Prostate gland (tissue), 2 donors: ENCODE results near the gene SATB1.

ENCODE experiments used
- POLR2AphosphoS5 ChIP-seq: sonication (generic); formaldehyde crosslinking; IDR thresholded peaks from one replicate; pipeline ENCODE4 v1.6.1; 2017; ENCODE audit warnings: antibody characterized with exemption
- TF ChIP-seq, protein P1 (sequence below), 4 experiments: fragments of 200-600 bp in 2 of 4; fragments of 450-650 bp in 2 of 4; sonication (generic) in 2 of 4; IDR thresholded peaks; 1 replicate in 3 of 4; 2 replicates in 1 of 4; pipeline ENCODE4 v1.5.1; 2016 to 2019; ENCODE audit warnings: antibody characterized with exemption in 4 of 4, mild to moderate bottlenecking in 2 of 4, moderate library complexity in 2 of 4

- TF ChIP-seq, protein P1, sequence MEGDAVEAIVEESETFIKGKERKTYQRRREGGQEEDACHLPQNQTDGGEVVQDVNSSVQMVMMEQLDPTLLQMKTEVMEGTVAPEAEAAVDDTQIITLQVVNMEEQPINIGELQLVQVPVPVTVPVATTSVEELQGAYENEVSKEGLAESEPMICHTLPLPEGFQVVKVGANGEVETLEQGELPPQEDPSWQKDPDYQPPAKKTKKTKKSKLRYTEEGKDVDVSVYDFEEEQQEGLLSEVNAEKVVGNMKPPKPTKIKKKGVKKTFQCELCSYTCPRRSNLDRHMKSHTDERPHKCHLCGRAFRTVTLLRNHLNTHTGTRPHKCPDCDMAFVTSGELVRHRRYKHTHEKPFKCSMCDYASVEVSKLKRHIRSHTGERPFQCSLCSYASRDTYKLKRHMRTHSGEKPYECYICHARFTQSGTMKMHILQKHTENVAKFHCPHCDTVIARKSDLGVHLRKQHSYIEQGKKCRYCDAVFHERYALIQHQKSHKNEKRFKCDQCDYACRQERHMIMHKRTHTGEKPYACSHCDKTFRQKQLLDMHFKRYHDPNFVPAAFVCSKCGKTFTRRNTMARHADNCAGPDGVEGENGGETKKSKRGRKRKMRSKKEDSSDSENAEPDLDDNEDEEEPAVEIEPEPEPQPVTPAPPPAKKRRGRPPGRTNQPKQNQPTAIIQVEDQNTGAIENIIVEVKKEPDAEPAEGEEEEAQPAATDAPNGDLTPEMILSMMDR (IDR thresholded peaks at IDR 0.05) = no peak
- TF ChIP-seq POLR2AphosphoS5 = no peak
Measured at GRCh38 chr3:18369551-18370185, 55.5 kb downstream of the SATB1 start.
